C4-2B (cell line): ENCODE data around the gene SLC9A1.

Experiments
- H3K27ac ChIP-seq: fragments of 450-650 bp; 2 replicates; pipeline ENCODE4 v1.5.1; 2017
- ZFX ChIP-seq: fragments of 450-650 bp; IDR thresholded peaks from 2 replicates; pipeline ENCODE4 v1.6.1; 2017
- TF ChIP-seq, protein P1 (sequence below): fragments of 450-650 bp; conservative IDR thresholded peaks from 2 replicates; pipeline ENCODE4 v1.5.1; 2017; ENCODE audit warnings: mild to moderate bottlenecking

The SLC9A1 gene

GRCh38 chr1:27102707-27103468, 52.0 kb downstream of the SLC9A1 start:
- TF ChIP-seq, protein P1, sequence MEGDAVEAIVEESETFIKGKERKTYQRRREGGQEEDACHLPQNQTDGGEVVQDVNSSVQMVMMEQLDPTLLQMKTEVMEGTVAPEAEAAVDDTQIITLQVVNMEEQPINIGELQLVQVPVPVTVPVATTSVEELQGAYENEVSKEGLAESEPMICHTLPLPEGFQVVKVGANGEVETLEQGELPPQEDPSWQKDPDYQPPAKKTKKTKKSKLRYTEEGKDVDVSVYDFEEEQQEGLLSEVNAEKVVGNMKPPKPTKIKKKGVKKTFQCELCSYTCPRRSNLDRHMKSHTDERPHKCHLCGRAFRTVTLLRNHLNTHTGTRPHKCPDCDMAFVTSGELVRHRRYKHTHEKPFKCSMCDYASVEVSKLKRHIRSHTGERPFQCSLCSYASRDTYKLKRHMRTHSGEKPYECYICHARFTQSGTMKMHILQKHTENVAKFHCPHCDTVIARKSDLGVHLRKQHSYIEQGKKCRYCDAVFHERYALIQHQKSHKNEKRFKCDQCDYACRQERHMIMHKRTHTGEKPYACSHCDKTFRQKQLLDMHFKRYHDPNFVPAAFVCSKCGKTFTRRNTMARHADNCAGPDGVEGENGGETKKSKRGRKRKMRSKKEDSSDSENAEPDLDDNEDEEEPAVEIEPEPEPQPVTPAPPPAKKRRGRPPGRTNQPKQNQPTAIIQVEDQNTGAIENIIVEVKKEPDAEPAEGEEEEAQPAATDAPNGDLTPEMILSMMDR, result peak; percentile 95
- no peak for TF ChIP-seq ZFX
- no peak overlapping the region for H3K27ac ChIP-seq

- no peak overlapping the region for H3K27ac ChIP-seq
These were observed 52.7 kb downstream of the SLC9A1 start for GRCh38 chr1:27102134-27102706.

DNA sequence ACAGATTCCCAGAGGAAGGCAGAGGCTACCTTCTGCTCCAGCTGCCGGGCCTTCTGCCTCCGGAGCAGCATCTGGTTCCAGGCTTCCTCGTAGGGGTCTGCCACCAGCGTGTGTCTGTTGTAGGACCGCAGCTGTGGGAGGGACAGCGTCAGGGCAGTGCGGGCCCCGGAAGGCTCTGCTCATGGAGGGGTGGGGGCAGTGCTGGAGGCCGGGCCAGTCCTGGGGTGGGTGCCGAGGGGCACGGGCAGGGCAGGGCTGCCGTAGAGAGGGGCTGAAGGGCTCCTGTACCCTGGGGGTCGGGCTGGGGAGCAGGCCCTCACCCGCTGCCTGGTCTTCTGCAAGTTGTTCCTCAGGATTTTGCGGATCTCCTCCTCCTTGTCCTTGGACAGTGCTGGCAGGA, 53.2 kb downstream of the SLC9A1 start:
- H3K27ac ChIP-seq, result no peak overlapping the region
- TF ChIP-seq, protein P1, result no peak
- TF ChIP-seq ZFX, result no peak

More at GRCh38 chr1:27102134-27102706, 52.7 kb downstream of the SLC9A1 start:
- TF ChIP-seq ZFX, result no peak
- TF ChIP-seq, protein P1, result no peak

- H3K27ac ChIP-seq, result no peak overlapping the region
These were observed 53.9 kb downstream of the SLC9A1 start for GRCh38 chr1:27101054-27101491.

DNA sequence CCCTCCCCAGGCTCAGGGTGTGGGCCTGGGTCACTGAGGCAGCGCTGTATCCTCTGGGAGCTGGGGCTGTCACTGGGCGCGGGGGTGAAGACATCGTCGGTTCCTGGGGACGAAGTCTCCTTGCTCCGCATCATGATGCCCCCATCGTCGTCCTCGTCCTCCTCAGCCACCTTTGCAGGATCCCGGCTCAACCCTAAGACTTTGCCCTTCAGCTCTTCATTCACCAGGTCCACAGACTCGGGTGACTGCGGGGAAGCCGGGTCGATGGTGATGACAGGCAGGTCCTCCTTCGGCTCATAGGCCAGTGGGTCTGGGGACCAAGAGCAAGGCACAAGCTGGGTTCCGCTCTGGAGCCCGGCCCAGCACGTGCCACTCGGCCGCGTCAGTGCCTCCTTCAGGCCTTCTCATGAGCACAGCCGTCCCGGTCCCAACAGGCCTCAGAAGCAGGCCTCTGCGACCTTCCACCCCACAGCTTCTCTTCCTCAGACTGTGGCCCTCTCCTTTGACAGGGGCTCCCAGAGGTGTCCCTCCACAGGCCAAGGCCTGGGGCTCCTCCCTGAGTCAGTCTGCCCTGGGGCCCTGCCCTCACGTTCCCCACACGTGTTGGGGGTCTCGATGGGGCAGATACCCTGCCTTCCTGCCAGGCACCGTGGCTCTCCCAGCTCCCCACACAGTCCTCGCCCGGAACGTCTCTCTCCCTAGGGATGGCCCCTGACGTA, 54.4 kb downstream of the SLC9A1 start:
- TF ChIP-seq, protein P1, result no peak
- no peak for TF ChIP-seq ZFX
- H3K27ac ChIP-seq, result no peak overlapping the region

More at GRCh38 chr1:27101054-27101491, 53.9 kb downstream of the SLC9A1 start:
- TF ChIP-seq, protein P1, result no peak
- TF ChIP-seq ZFX, result no peak

DNA sequence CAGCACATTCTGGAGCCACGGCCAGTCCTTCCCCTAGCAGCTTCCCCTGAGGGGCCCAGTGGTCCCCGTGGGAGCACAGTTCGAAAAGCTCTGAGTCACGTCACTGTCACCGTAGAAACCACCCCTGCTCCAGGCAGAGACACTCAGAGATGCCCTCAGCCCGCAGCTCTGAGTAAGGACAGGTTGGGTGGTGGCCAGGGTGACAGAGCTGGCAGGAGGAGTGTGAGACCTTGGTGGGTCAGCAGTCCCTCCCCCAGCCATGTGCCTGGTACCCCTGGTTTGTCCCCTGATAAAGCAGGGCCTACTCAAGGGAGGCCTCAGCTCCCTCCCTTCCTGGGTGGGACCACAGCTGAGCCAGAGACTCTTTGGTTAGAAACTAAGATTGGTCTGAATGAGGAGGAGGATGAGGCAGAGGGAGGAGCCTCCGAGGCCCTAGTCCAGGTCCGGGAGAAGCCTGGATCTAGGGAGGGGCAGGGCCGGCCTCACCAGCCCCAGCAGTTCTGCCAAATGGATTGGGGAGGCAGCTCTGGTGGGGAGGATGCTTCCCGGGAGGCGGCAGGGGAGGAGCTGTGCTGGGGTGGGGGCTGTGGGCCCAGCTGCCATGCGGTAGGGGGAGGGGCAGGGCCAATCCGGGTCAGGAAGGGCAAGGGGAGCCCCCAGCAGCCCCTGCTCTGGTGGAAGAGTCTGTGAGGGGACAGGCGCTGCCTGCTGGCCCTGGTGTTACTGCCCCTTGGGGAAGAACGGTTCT, 55.2 kb downstream of the SLC9A1 start:
- no peak for TF ChIP-seq ZFX
- TF ChIP-seq, protein P1, result no peak
- no peak overlapping the region for H3K27ac ChIP-seq
